GM19025 (cell line): ENCODE results near the gene ZNRD2.

Experiments used
- ATAC-seq: cut with Tn5 transposase; IDR thresholded peaks from one replicate; pipeline ENCODE4 v1.9.1; 2021; ENCODE audit warnings: mild to moderate bottlenecking, low read depth, moderate library complexity; ENCODE audit not compliant: unreplicated experiment

The ZNRD2 gene

GRCh38 chr11:65569164-65569972 is 909 bp upstream of the ZNRD2 start:
- no peak for ATAC-seq

DNA sequence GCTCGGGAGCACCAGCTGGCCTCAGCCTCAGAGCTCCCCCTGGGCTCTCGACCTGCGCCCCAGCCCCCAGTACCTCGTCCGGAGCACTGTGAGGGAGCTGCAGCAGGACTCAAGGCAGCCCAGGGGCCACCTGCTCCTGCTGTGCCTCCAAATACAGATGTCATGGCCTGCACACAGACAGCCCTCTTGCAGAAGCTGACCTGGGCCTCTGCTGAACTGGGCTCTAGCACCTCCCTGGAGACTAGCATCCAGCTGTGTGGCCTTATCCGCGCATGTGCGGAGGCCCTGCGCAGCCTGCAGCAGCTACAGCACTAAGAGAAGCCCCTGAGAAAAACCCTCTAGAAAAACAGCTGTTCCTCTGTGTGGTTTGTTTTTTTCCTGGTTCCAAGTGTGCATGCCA is 1.1 kb downstream of the ZNRD2 start:
- ATAC-seq, result no peak

DNA sequence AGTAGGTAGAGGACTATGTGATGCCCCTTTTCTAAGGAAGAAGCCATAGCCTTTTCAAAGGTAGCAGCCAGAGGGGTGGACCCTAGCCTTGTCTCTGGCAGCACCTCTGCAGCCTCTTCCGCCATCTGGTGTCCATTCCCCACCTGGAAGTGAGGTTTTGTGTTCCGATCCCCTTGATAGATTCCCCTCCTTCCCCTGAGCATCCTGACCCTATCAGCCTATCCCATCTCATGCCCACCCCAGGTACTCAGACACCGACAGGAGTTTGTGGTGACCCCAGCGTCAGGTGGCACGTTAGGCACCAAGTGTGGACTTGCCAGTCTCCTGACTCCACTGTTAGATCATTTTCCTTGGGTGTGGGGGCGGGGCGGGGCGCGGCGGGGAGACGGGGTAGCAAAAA is 1.7 kb downstream of the ZNRD2 start:
- no peak for ATAC-seq

GRCh38 chr11:65572356-65573051 is 2.2 kb downstream of the ZNRD2 start, which contains the start of gene FAM89B:
Gene FAM89B (plus strand): TSS chr11:65572538. CDS start chr11:65572670, 132 bp downstream.
- ATAC-seq, result no peak

- no peak for ATAC-seq
These were observed 3.3 kb downstream of the ZNRD2 start for GRCh38 chr11:65573391-65574079.

DNA sequence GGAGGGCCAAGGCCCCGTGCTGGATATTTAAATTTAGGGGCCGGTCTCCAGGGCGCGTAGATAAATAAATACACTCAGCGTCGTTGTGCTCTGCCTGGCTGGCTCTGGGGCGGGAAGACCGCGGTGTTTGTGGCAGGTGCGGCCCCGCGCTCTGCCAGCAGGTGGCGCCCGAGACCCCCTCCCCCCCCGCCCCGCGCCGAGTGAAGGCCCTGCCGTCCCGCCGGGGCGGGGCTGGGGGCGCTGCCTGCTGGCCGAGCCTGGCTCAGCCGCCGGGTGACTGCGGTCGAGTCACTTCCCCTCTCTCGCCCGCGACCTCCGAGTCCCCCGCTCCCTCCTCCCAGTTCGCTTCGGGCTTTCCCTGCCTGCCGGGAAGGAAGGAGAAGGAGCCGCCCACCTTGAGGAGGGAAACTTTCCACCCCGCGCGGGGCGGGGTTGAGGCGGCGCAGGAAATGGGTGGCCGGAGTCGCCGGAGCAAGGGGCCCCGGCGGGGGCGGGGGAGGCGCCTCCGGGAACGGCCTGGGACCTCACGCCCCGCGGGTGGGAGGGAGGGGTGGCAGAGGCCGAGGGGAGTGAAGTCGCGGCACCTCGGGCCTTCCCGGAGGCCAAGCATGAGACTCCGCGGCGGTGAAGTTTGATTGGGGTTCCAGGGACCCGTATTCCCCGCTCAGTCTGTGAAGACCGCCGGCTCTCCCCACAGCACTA is 4.0 kb downstream of the ZNRD2 start:
- peak; percentile 27 for ATAC-seq

- ATAC-seq, result no peak
These were observed 4.7 kb downstream of the ZNRD2 start for GRCh38 chr11:65574811-65575567.

DNA sequence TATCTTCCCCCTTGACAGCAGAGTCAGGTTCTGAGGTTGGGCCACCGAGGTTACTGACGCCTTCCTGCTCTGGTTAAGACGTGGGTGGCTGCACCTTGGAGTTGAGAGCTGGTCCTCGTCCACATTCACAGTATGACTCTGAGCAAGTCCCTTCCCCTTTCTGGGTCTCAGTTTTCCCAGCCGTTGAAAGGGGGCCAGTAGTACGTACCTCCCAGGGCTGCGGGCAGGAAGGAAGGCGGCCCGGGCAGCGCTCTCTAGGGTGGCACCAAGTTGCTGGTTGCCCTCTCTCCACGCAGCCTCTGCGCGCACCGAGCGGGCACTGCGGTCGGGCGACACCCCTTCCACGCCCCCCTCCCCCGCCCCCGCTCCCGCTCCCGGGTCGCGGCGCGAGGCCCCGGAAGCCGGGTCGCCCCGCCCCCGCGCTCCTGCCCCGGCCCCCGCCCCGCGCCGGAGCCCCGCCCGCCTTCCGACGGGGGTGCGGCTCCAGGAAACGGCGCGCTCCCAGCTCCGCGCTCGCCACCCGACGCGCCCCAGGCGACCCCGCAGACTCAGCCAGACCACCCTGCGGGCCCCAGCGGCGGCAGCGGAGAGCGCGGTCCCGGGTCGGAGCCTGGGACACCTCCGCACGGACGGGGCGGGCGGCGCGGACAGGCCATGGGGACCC is 5.4 kb downstream of the ZNRD2 start, which contains the start of gene EHBP1L1:
EHBP1L1 (plus strand) TSS at position 486 of the 664 bp plus-strand sequence. CDS start 250 bp downstream, outside the sequence.
- peak; percentile 26 for ATAC-seq

DNA sequence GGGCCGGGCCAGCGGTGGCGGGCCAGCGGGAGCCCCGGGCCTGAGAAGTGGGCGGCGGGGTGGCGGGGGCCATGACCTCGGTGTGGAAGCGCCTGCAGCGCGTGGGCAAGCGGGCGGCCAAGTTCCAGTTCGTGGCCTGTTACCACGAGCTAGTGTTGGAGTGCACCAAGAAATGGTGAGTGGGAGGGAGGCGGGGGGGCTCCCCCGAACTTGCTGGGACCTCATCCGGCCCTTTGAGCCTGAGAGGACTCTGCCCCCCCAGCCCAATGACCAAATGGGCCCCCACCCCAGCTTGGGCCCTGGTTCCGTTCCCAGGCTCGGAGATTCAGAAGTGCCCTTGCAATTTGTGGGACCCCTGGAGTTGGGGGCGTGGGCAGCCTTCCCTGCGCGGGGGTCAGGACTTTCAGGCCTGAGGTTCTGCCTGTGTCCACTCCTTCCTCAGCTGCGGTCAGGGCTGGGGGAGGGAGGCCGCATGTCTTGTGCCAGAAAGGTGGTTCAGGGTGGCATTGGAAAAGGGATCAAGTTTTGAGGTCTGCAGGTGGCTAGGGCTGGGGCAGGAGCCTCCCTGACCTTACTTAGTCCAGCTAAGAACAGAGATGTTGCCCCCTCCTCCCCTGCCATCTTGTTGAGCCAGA is 6.1 kb downstream of the ZNRD2 start:
- no peak for ATAC-seq

GRCh38 chr11:65576867-65577755 is 6.8 kb downstream of the ZNRD2 start:
- no peak for ATAC-seq

- ATAC-seq, result no peak
These were observed 7.5 kb downstream of the ZNRD2 start for GRCh38 chr11:65577756-65578109.

DNA sequence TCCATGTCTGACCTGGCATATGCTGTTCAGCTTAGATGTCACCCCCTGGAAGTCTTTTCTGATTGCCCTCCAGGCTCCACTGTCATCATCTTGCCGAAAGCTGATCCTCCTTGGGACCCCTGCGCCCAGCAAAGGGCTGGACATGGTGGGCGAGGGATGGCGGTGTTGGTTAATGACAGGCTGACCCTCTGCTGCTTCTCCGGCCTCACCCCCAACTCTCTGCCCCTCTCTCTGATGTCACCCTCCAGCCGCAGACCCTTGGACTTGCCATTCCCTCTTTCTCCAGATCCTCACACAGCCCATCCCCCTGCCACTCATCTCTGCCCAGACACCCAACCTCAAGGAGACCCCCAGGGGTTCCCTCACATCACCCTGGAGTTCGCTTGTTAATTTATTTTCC is 7.9 kb downstream of the ZNRD2 start:
- ATAC-seq, result no peak

- ATAC-seq, result no peak
These were observed 8.4 kb downstream of the ZNRD2 start for GRCh38 chr11:65578667-65579066.

DNA sequence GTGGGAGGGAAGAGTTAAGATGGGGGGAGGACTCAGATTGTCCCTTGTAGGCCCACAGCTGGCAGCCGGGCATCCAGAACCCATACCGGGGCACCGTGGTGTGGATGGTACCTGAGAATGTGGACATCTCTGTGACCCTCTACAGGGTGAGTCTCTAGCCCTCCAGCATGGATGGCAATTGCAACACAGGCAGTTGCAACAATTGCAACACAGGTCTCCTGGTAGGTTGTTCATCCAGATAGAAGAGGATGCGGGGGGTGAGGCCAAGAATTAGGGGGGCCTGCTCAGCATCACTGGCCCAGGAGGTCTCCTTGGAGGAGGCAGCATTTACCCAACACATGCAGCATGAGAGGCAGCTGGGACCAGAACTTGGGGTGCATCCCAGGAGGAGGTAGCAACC is 9.0 kb downstream of the ZNRD2 start:
- ATAC-seq, result no peak

GRCh38 chr11:65580031-65580692 is 9.9 kb downstream of the ZNRD2 start:
- no peak for ATAC-seq

GRCh38 chr11:65580756-65581155 is 10.5 kb downstream of the ZNRD2 start:
- no peak for ATAC-seq

DNA sequence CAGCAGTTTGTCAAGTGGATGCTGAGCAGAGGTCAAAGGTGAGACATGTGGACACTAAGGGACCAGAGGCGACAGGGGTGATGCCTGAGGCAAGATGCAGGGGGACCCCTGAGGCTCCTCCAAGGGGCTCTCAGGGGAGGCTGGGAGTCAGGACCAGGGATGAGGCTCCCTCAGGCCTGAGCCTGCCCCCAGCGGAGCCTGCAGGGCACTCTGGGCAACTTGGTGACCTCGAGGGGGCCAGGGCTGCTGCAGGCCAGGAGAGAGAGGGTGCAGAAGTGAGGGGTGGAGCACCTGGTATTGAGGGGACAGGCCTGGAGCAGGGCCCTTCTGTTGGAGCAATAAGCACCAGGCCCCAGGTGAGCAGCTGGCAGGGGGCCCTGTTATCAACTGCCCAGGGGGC is 11.7 kb downstream of the ZNRD2 start:
- no peak for ATAC-seq
